ENCODE results near the gene CFAP52.
"Not testable (repeated sequence)": the region's sequence is repeated elsewhere in the genome, so short reads cannot be mapped to it uniquely, and the experiment has no call there.

Gene CFAP52

GRCh38 chr17:9576521-9577372, at the start of gene CFAP52:
Gene CFAP52, plus strand, starts transcription at chr17:9576642. Its CDS starts 54 bp downstream, at chr17:9576696.
- no peak for DNase-seq

- no peak for DNase-seq
Observed at GRCh38 chr17:9527788-9528187, 48.7 kb upstream of the CFAP52 start.

- DNase-seq: peak; percentile 7
Observed at GRCh38 chr17:9529033-9529700, 47.3 kb upstream of the CFAP52 start.

- DNase-seq: no peak
Observed at GRCh38 chr17:9531034-9531433, 45.4 kb upstream of the CFAP52 start.

GRCh38 chr17:9532715-9533114, 43.7 kb upstream of the CFAP52 start:
- no peak for DNase-seq

GRCh38 chr17:9533441-9533840, 43.0 kb upstream of the CFAP52 start:
- no peak for DNase-seq

GRCh38 chr17:9536061-9536460, 40.4 kb upstream of the CFAP52 start:
- DNase-seq: no peak

- no peak for DNase-seq
Observed at GRCh38 chr17:9537177-9537776, 39.2 kb upstream of the CFAP52 start.

GRCh38 chr17:9538626-9539025, 37.8 kb upstream of the CFAP52 start:
- DNase-seq: no peak

- DNase-seq: no peak
Observed at GRCh38 chr17:9541718-9542117, 34.7 kb upstream of the CFAP52 start.

- DNase-seq: no peak
Observed at GRCh38 chr17:9544221-9544620, 32.2 kb upstream of the CFAP52 start.

- no peak for DNase-seq
Observed at GRCh38 chr17:9549215-9549614, 27.2 kb upstream of the CFAP52 start.

- no peak for DNase-seq
Observed at GRCh38 chr17:9553181-9553580, 23.3 kb upstream of the CFAP52 start.

- DNase-seq: no peak
Observed at GRCh38 chr17:9553596-9553995, 22.8 kb upstream of the CFAP52 start.

- DNase-seq: not testable (repeated sequence)
Observed at GRCh38 chr17:9554715-9555114, 21.7 kb upstream of the CFAP52 start.

GRCh38 chr17:9557161-9557755, 19.2 kb upstream of the CFAP52 start:
- DNase-seq: no peak

- DNase-seq: no peak
Observed at GRCh38 chr17:9557857-9558256, 18.6 kb upstream of the CFAP52 start.

GRCh38 chr17:9564104-9564503, 12.3 kb upstream of the CFAP52 start:
- DNase-seq: no peak

GRCh38 chr17:9566067-9566466, 10.4 kb upstream of the CFAP52 start:
- DNase-seq: no peak

- not testable (repeated sequence) for DNase-seq
Observed at GRCh38 chr17:9566739-9567138, 9.7 kb upstream of the CFAP52 start.

- DNase-seq: no peak
Observed at GRCh38 chr17:9568004-9568403, 8.4 kb upstream of the CFAP52 start.

- no peak for DNase-seq
Observed at GRCh38 chr17:9568957-9569588, 7.4 kb upstream of the CFAP52 start.

GRCh38 chr17:9571201-9571600, 5.2 kb upstream of the CFAP52 start:
- no peak for DNase-seq
